SH-SY5Y (cell line): ENCODE measurements around the gene CFAP251.

ENCODE experiments used
- GATA2 ChIP-seq: IDR thresholded peaks from 2 replicates; pipeline ENCODE4 v1.6.1; 2011; ENCODE audit warnings: mild to moderate bottlenecking, low read depth, low read length
- GATA3 ChIP-seq: IDR thresholded peaks from 2 replicates; pipeline ENCODE4 v1.6.1; 2011; ENCODE audit warnings: low read depth, mild to moderate bottlenecking, low read length, moderate library complexity

GRCh38 chr12:121966959-121967358 is 48.6 kb downstream of the CFAP251 start:
- no peak for TF ChIP-seq GATA2
- no peak for TF ChIP-seq GATA3
